COLO668 (cell line): ENCODE measurements around the gene GFPT1.

Experiments used
- DNase-seq: peaks from one replicate; lab custom pipeline; 2025; ENCODE audit not compliant: unreplicated experiment; lab: John Stamatoyannopoulos, UW

GFPT1 gene

GRCh38 chr2:69330781-69331180, 56.2 kb downstream of the GFPT1 start:
- DNase-seq, result no peak

GRCh38 chr2:69322631-69323030, 64.4 kb downstream of the GFPT1 start:
- DNase-seq, result no peak

GRCh38 chr2:69316550-69316949, 70.5 kb downstream of the GFPT1 start:
- no peak for DNase-seq

DNA sequence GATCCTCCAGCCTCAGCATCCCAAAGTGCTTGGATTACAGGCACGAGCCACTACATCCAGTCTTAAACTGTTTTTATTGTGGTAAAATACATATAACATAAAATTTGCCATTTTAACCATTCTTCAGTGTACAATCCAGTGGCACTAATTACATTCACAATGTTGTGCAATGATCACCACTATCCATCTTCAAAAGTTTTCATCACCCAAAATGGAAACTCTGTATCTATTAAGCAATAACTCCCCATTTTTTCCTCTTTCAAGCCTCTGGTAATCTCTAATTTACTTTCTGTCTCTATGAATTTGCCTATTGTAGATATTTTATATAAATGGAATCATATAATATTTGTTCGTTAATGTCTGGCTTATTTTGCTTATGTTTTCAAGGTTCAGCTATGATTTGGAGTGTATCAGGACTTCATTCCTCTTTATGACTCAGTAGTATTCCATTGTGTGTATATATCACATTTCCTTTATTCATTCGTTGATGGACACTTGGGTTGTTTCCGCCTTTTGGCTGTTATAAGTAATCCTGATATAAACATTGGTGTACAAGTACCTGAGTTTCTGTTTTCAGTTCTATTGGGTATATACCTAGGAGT, 71.8 kb downstream of the GFPT1 start:
- no peak for DNase-seq

DNA sequence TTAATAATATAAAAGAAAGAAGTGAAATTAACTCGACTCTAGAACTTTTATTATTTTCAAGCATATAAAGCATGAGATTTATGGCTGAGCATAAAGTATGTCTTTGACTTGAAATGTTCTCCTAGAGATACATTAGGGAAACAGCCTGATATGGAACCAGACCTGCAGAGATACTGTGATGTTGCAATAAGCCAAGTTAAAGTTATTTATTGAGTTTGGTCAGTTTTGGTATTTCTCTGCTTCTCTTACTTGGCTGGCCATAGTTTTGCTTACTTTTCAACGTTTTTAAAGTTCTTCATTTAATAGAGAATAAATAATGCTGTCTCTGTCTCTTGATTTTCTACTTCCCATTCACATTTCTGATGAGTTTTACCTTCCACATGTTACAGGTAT, 76.0 kb downstream of the GFPT1 start:
- DNase-seq, result no peak

- DNase-seq, result no peak
Observed at GRCh38 chr2:69310111-69311023, 76.7 kb downstream of the GFPT1 start.

GRCh38 chr2:69309351-69310110, 77.5 kb downstream of the GFPT1 start:
- DNase-seq, result peak; percentile 66

DNA sequence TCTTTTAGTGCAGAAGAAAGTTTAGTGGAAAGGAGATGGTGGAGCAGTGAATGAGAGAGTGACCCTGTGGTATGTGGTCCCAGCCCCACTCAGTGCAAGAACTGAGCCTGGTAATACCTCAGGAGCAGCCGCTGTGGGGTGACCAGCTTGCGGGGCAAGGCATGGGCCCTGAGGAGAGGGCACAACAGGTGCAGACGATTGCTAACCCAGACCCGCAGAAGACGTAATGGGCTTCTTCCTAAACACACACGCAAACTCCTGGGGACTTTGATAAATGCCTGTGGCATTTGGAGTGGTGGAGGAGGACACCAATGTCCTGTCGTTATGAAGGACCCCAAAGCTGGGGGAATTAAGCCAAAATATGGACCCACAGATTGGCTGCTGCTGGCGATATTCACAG, 78.7 kb downstream of the GFPT1 start:
- no peak for DNase-seq

DNA sequence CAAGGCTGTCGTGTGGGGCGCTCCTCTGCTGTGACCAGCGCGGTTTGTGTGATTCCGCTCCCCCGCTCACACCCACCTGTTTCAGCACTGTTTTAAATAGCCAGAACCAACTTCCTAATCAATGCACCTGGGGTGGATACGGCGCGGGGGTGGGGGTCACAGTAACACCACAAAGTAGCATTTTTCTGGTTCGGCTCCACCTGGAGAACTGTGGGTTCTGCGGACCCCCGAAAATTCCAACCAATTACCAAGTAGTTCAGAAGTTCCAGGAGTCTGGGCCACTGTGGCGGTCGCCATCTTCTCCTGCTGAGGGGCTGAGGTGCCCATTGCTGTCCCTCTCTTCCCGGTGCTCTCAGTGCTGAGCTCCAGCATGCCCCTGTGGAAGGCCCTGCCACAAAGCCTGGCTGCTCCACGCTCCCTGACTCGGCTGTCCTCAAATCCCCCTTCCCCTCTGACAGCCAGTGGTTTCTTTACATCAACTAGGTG, 79.4 kb downstream of the GFPT1 start:
- DNase-seq, result no peak

- DNase-seq, result peak; percentile 80
Observed at GRCh38 chr2:69306822-69307578, 80.0 kb downstream of the GFPT1 start.

GRCh38 chr2:69306393-69306821, 80.6 kb downstream of the GFPT1 start:
- peak; percentile 14 for DNase-seq

DNA sequence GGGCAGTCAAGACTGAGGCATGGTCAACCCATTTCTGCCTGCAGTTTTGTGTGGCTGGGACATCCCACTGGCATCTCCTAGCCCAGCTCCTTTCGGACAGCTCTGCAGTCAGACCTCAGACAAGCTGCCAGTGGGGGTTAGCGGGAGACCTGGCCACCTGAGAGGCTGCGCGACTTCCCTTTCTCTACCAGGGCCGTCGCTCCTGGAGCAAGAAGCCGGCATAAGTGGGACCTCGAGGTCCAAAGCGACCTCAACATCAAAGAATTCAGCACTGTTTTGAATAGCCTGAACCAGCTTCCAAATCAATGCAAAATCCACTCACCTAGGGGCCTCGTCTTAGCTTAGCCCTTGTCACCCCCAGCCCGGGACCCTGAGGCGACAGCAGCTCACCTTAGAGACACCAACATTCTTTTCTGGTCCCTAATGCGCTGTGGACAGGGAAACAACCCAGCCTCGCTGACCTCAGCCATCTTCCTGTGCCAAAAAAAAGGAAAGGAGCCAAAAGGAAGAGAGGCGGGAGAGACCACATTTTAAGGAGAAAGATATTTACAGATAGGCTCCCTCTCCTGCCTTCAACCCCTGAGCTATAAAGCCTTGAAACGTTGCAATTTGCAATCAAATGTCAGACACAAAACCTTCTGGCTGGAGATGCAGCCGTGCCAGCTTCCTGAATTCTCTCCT, 81.2 kb downstream of the GFPT1 start:
- DNase-seq, result no peak

GRCh38 chr2:69305166-69305565, 81.9 kb downstream of the GFPT1 start:
- DNase-seq, result no peak

DNA sequence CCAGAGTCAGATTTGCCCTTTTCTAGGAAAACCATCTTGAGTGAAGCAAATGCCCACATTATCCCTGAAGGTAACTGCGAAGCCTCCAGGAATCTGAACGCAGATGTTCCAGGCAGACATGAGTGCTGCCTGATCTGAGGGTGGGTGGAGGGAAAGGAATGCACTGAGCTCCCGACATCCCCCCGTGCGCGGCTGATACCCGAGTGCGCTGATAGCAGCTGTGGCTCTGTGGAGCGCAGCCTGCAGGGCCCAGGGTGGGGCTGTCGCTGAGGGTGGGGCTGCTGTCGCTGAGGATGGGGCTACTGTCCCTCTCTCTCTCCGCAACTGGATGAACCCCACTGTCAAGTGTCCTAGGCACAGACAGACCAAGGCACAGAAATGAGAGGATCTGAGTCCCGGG, 82.4 kb downstream of the GFPT1 start:
- DNase-seq, result no peak

GRCh38 chr2:69300650-69301049, 86.4 kb downstream of the GFPT1 start:
- DNase-seq, result no peak

GRCh38 chr2:69299772-69300516, 87.1 kb downstream of the GFPT1 start:
- DNase-seq, result peak; percentile 24

GRCh38 chr2:69298862-69299261, 88.2 kb downstream of the GFPT1 start:
- DNase-seq, result no peak

DNA sequence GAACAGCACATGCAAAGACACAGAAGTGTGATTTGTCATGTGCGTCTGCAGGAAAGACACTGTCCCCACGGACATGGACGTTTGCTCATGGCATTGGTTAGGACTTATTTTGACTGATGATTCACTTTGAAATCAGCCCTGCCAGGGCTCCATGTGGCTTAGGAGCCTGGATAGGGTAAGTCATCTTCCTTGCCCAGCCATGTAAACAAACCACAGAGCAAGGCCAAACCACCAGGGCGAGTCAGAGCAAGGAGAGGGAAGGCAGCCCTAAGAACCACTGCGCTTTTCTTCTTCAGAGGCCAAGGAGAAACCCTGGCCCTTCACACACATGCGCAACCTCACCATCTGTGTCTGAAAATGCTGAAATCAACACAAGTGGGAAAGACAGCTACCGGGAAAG, 88.8 kb downstream of the GFPT1 start:
- DNase-seq, result no peak

GRCh38 chr2:69297216-69297615, 89.8 kb downstream of the GFPT1 start:
- DNase-seq, result no peak

DNA sequence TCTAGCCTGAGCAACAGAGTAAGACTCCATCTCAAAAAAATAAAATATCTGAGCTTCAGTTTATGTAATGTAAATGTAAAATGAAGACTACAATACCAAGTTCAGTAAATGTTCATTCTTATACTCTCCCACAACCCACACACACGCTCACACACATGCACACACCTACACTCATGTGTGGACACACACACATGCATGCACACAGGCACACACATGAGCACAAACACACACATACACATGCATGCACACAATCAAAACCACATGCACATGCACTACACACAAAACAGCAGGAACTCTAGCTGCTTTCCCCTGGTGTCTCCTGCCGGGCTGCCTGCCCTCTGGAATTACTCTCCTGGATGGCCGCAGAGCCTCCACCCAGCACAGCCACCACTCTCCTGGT, 90.6 kb downstream of the GFPT1 start:
- DNase-seq, result no peak
